SK-MEL-5 (cell line): ENCODE measurements around the gene NHLRC1. TPM values are rescaled to one million over a fixed set of nuclear protein-coding genes. Genes with fewer than 3 reads are reported as not detected.
A peak's percentile ranks its signal among the peaks of the same experiment; 100 is the strongest.

Experiments used
- DNase-seq: peaks from one replicate; pipeline ENCODE4 v3.0.0-alpha.2; 2016; ENCODE audit warnings: low read depth, low spot score
- in situ Hi-C: cut with HindIII; loops from 2 replicates; pipeline ENCODE4 v1.10.0; 2016; ENCODE audit warnings: low sequenced_read_pairs, high pct_unique_total_duplicates, low pct_unique_long_range_greater_than_20kb
- total RNA-seq: library from RNA; depleted of rRNA; stranded (reverse); fragments of >200 nt; shearing (Covaris generic); gene quantifications from 2 replicates; pipeline ENCODE4 v1.2.3, GENCODE V29; 2014

The NHLRC1 gene
- total RNA-seq, 1 experiment from 2014 or later, result 4.4 TPM

DNA sequence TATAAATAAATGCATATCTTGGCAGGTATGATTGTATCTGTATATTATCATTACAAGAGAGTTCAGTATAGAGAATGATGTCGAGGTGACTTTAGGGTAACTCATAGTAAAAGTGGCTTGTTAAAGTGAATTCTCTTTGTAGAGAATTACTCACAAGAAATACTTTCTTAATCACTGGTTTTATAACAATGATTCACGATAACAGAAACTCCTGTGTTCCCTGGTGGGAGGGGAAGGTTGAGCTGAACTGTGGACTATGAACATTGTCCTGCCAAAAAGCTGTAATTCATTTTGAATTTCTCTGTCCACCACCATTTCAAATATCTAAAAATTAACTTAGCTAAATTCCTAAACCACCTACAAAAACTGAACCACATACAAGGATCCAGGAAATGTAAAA lies 24.7 kb upstream of the NHLRC1 start:
- DNase-seq, result no peak
- in situ Hi-C loops, result no loop called here

DNA sequence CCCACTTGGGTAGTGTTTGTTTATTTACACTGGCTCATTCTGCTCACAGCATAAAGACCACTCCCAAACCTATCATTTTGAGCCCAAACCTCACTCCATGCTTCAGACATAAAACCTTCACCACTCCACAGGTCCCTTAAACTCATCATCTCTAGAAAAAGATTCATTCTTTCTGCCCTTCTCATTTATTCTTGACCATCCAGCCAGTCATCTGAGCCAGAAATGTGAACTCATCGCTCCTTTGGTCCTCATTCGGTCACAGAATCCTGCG lies 20.0 kb upstream of the NHLRC1 start:
- DNase-seq, result no peak
- in situ Hi-C loops, result no loop called here

DNA sequence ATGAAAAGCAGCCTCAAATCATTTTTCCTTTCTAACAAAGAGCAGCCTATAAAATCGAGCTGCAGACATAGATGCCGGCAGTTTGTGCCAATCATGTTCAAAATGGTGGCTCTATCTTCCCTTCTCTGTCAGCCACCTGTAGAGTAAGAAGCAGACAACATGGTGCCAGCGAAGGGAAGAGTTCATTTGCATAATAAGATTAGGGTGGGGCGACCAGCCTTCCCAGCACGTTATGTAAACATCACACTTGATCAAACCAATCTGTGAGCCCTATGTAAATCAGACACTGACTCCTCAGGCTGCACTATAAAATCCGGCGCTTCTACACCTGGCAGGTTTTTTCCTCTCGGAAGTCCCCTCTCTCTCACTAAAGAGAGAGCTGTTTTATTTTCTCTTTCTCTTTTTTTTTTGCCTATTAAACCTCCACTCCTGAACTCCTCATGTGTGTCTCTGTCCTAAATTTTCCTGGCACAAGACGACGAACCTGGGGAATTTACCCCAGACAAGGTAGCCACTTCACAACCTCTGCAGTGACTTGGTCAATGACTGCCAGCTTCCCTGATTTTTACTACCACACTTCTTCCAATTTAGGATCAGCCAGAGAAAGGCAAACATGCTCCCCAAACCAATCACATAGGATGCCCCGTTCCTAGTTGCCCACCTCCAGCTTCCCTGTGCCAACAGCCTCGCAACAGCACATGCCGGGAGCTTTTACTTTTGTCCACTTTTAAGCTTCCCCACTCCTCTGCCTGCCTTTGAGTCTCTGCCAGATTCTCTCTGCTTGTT lies 19.5 kb upstream of the NHLRC1 start:
- in situ Hi-C loops, result no loop called here
- no peak for DNase-seq

DNA sequence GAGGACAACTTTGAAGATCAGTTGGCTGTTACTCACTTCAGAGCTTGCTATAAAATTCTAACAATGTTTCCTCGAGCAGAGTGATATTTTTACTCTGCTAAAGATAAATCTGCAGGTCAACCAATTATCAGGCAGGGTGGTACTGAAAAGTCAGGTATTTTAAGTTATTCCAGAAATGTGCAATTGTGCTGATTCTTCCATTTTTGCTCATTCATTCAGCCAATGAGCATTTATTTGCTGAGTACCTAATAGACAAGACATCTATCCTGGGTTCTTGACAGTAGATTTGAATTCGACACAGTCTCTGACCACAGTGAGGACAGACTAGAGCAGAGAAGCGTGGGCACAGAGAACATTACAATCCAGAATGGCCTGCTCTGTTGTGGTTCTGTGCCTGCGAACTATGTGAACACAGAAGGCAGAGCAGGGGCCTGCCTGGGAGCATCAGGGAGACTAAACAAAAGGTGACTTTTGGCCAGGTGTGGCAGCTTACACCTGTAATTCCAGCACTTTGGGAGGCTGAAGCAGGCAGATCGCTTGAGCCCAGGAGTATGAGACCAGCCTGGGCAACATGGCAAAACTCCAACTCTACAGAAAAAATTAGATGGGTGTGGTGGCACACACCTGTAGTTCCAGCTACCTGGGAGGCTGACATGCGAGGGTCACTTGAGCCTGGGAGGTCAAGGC lies 17.6 kb upstream of the NHLRC1 start:
- in situ Hi-C loops, result no loop called here
- DNase-seq, result no peak

DNA sequence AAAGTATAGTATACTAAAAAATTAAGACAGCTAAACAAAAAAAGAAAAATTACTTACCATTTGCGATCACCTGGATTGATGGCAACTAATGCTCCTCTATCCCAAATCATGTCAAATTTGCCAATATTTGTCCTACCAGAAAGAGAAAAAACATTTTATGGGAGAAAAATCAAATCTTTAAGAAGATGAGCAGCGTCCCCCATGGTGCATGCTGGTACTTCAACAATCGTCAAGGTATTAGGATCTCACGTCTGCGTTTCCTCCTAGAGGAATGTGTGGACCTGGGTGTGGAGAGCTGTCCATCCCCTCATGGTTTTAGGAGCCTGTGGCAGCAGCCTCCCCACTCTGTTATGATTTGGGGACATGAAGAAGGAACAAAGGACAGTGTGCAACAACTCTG lies 16.4 kb upstream of the NHLRC1 start:
- peak; percentile 52 for DNase-seq
- in situ Hi-C loops, result no loop called here

DNA sequence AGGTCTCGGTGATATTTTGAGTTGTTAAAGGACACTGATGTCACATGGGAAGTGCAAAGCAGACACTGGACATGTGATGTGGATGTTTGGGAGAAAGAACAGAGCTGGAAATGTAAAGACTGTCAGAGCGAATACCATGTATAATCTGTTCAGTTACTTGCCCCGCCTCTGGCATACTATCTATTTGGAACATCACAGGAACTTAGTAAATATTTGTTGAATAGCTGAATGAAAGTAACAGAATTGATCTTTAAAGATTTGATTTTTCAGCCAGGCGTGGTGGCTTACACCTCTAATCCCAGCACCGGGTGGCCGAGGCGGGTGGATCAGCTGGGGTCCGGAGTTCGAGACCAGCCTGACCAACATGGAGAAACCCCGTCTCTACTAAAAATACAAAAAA lies 13.8 kb upstream of the NHLRC1 start:
- DNase-seq, result no peak
- in situ Hi-C loops, result no loop called here

DNA sequence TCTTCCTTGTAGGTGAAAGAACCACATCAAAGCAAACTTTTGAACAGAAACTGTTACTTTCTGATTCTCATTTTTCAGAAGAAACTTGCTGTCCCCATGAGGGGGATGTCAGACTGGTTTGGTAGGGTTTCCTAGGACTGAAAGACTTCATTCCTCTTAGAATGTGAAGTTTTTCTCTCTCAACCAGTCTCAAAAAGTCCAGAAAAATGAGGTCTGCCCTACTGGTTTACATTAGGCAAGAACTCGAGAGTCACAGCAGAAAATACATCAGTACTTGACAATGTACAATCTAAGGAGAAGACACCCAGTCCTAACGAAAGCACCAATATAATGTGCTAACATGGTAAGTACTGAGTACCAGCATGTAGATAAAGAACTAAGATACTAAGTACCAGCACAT lies 12.7 kb upstream of the NHLRC1 start:
- in situ Hi-C loops, result no loop called here
- no peak for DNase-seq

DNA sequence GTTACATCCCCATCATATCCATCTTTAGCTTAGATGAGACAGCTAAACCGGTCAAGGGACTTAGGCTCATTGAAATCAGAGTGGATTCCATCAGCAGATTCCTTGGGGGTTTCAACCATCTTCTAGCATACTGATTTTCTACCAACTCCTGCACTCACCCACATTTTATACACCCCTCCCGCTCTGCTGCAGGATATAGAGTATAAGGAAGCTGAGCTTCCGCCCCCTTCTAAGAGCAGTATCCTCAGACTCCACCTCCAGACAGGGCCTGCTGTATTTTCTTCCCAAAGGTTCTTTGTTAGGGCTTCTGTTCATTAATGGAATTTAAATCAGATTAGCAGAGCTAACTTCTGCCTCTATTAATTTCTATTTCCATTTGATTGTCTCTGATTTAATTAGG lies 9.9 kb upstream of the NHLRC1 start:
- in situ Hi-C loops, result no loop called here
- DNase-seq, result no peak

DNA sequence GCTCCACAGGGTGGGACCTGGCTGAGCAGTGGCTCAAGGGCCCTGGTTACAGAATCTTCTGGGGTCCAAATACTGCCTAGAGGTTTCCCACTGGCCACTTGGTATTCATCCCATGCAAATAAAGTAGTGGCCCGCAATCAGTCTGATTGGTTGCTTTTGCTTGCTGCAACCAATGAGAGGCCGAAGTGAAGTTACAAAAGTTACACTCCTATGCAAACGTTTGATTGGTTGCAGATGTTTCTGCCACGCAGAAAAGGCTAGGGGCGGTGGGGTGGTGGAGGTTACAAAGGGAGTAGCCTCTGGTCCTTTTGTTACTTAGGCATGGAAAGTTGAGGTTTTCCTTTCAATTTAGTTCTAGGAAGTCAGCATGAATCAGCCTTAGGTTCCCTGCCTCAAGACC lies 3.6 kb upstream of the NHLRC1 start:
- in situ Hi-C loops, result no loop called here
- peak; percentile 26 for DNase-seq

DNA sequence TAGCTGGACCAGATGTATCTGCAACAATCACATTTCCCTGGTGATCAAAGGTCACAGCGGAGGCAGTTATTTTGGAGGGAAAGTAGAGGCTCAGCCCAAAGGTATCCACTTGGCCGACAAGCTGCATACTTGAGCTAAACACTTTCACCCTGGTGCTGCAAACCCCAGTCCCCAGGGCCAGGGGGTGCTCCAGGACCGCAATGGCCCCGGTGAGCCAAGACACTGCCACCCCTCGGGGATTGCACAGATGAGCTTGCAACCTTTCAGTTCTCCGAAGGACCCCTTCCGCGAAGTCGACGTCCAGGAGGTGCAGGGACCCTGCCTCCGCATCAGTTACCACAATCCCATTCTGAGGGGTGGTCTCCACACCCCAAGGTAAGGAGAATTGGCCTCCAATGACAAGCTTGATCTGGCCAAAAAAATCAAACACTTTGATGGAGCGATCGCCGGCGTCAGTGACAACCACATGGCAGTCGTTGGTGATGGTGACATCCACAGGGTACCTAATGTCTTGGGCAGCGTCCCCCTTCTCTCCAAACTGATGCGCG lies 823 bp downstream of the NHLRC1 start:
- in situ Hi-C loops, result no loop called here
- no peak for DNase-seq

DNA sequence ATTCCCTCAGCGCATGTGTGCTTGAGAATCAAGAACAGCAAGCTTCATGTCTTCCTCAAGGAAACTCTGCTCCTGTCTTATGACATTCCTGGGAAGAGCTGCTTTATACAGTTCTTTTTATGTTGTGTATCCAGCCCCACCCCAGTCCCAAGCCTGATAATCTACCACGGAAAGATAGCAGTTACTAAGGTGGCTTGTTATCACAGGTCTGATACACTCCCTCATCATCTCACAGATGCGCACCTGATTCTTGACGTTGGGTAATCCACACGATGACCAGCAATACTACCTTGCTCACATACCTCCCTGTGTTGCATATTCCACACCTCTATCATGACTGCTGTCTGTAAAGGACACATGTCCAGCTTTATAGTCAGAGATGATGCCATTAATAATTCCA lies 3.2 kb downstream of the NHLRC1 start:
- in situ Hi-C loops, result no loop called here
- DNase-seq, result no peak

DNA sequence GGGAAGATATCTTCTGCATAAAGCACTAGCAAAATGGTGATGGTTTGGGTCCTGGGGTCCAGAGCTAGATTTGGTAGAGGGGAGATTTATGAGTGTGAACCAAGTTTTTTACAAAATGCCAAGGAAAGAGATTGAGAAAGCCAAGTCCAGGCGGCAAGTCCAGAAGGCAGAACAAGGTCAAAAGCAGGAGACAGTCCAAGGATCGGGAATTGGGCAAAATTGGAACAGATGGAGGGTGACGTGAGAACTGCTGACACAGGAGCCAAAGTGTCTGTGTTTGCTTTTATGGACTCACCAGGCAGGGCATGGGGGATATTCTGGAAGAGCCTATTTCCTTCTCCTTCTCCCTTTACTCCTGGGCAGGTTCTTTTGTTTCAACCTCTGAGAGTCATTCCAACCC lies 4.1 kb downstream of the NHLRC1 start:
- DNase-seq, result no peak
- in situ Hi-C loops, result no loop called here

DNA sequence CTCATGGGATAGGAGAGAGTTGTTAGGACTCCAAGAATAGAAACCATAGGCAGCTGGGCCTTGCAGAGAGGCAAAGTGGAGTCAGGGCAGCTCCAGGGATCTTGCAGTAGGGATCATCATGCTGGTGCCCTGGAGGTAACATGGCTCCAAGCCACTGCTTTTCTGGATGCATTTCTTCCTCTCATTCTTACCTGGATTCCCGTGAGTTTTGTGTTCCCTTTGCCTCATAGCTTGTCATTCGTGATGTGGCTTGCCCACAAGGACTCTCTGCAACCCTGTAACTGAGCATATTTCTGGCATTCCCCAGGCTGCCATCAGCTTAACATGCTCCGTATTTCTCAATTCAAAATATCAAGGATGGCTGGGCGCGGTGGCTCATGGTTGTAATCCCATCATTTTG lies 5.3 kb downstream of the NHLRC1 start:
- DNase-seq, result no peak
- in situ Hi-C loops, result no loop called here

DNA sequence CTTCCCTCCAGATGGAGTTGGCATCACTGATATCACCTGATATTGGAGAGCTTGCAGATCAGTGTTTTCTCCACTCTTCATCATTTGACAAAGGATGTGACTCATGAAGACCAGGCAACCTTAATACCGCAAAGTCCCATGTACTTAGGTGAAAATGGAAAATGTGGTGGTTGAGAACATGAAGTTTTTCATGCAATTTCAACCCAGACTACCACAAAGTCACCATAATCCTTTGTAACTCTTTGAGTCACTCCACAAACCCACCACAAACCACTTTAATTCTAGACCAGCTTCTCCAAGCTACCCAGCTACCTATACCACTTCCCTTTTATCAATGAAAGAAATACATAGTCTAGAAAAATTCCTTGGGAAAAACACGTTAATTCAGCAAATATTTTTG lies 7.1 kb downstream of the NHLRC1 start:
- in situ Hi-C loops, result no loop called here
- no peak for DNase-seq

DNA sequence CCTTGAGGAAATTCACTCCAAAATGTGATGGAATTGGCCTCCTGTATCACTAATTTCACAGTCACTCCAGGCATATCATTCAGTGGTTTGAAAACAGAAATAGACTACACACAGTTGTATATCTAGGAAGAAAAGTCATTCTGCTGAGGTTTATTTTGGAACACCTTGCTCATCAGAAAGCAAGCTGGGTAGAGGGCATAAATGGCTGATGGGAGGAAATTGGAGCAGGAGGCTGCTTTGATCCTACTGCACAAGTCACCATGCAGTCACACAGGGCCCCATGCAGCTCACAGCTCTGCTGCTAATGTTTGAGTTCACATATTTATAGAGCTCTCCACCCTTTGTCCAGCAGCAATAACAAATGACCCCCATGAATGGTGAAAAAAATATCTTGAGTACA lies 12.3 kb downstream of the NHLRC1 start:
- no peak for DNase-seq
- in situ Hi-C loops, result no loop called here

DNA sequence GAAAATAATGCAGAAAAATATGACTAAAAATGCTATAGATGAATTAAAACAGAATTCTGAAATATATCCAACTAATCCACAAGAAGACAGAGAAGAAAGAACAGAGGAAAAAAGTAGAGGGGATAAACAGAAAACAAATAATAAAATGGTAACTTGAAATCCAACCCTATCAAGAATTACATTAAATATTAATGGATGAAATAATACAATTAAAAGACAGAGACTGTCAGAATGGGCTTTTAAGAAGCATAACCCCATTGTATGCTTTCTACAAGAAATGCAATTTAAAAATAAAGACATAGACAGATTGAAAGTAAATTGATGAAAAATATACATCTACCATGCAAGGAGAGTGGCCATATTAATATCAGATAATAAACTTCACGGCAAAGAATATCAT lies 15.4 kb downstream of the NHLRC1 start:
- no peak for DNase-seq
- in situ Hi-C loops, result no loop called here

DNA sequence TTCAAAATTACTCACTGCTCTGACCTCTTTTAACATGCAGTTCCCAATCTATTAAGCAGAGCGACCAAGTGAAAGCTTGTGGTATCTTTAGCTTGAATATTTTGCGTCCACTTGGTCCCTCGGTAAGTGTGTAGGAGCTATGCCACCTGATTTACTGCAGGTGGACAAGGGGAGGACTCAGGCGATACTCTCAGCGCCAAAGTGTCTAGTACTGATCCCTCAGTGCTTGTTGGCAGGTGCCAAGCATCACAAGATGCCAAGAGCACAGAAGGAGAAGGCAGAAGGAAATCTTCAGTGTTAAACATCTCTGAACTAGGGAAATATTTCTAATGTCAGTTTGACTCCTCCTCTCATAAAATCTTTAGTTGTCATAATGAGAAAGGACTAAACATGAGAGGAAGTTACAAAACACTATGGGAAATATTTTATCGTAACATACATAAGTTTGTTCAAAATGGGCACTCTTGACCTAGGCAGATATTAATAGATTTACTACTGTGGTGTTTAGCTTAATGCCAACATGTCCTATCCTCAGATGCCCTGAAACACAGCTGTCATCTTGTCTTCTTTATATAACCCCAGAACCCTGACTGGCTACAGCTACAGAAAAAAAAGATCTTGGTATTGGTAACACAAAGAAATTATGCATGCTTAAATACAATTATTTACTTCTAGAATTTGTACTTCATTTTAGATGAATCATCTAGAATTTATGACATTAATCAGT lies 19.5 kb downstream of the NHLRC1 start:
- no peak for DNase-seq
- in situ Hi-C loops, result no loop called here

DNA sequence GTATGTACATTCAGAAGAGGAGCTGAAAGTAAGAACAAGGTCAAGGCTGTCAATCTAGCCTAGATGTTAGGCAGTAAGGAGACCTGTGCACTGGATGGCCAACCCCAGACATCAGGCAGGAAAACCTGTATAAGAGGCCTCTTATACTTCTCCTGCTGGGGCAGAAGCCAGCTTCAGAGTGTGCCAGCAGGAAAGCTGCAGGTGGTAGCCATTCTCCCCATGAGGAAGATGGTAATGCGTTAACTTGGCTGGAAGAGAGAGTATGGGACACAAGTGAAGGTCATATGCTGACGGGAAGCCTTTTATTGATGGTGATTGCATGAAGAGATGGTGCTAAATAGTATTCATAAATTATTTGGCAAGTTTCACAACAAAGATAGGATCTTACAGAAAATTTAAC lies 20.6 kb downstream of the NHLRC1 start:
- no peak for DNase-seq
- in situ Hi-C loops, result no loop called here

DNA sequence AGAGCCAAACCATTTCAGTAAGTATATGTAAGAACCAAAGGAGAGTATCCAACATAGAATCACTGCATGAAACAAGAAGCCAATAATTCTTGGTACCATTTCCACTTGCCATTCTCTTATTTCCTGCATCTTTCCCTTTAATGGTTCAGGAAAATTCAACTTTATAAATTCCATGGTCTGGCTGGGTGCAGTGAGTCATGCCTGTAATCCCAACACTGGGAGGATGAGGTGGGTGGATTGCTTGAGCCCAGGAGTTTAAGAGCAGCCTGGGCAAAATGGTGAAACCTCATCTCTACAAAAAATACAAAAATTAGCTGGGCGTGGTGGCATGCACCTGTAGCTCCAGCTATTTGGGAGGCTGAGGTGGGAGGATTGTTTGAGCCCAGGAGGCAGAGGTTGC lies 21.2 kb downstream of the NHLRC1 start:
- DNase-seq, result no peak
- in situ Hi-C loops, result no loop called here
